ENCODE measurements around the gene IMPA2. TPM values are rescaled to one million over a fixed set of nuclear protein-coding genes. Genes with fewer than 3 reads are reported as not detected.

IMPA2 gene
- total RNA-seq, 2 experiments from 2014 or later: 17.7 to 20.8 TPM

GRCh38 chr18:11948852-11949523 is 32.3 kb upstream of the IMPA2 start:
- H3K36me3 Mint-ChIP-seq (ENCODE audit: low read depth): no peaks in the 10 kb centered on the region
- POLR2A ChIA-PET: interaction anchor here (1.6 to 3.6 kb wide), 2 partner anchors 33 to 40 kb away, joined by 4 to 15 read pairs; partner anchors contain the start of genes IMPA2 and MPPE1
- TF ChIP-seq CTCF (IDR thresholded peaks at IDR 0.05): no peak
- CTCF ChIA-PET: interaction anchor here (1.0 to 5.4 kb wide), 6 partner anchors 9 to 90 kb away, joined by 3 to 56 read pairs (median 6); partner anchors contain the start of gene MPPE1
- DNase-seq: no peak
- no peaks in the 10 kb centered on the region for H3K9me3 Mint-ChIP-seq
- peaks cover 5% of the 10 kb centered on the region for H3K4me1 Mint-ChIP-seq (ENCODE audit: low read depth)
- no peak overlapping the region for H3K27ac Mint-ChIP-seq
- H3K27me3 Mint-ChIP-seq: no peaks in the 10 kb centered on the region
- H3K4me3 Mint-ChIP-seq: no peak overlapping the region
- no peak for ATAC-seq
- intact Hi-C loops (cut with micrococcal nuclease): loop anchor here (5.0 kb wide), 1 partner anchor 33 kb away; the partner anchor contains the start of gene IMPA2

- intact Hi-C loops (cut with micrococcal nuclease): no loop called here
- CTCF ChIA-PET: interaction anchor here (1.6 to 3.0 kb wide), 3 partner anchors 13 to 88 kb away, joined by 3 to 16 read pairs (median 11); no protein-coding TSS in a partner anchor
- Mint-ChIP-seq H3K4me1 (ENCODE audit: low read depth) (peaks cover 7% of the 10 kb centered on the region), H3K4me3 (no peak overlapping the region), H3K36me3 (ENCODE audit: low read depth) (no peaks in the 10 kb centered on the region), H3K27me3 (no peaks in the 10 kb centered on the region), H3K27ac (no peak overlapping the region), H3K9me3 (no peaks in the 10 kb centered on the region)
- no peak for TF ChIP-seq CTCF (IDR thresholded peaks at IDR 0.05)
- POLR2A ChIA-PET: no interaction called here
- ATAC-seq: no peak
- no peak for DNase-seq
These were observed 30.5 kb upstream of the IMPA2 start for GRCh38 chr18:11950824-11951223.

GRCh38 chr18:11951390-11951851 is 29.9 kb upstream of the IMPA2 start:
- ATAC-seq (no peak), DNase-seq (no peak)
- H3K4me1 Mint-ChIP-seq (ENCODE audit: low read depth): peaks cover 7% of the 10 kb centered on the region
- H3K27ac Mint-ChIP-seq: no peak overlapping the region
- H3K4me3 Mint-ChIP-seq: no peak overlapping the region
- ChIA-PET POLR2A (interaction anchor here (0.6 kb wide), 1 partner anchor 27 kb away, joined by 3 read pairs; no protein-coding TSS in a partner anchor), CTCF (interaction anchor here (3.0 kb wide), 1 partner anchor 14 kb away, joined by 16 read pairs; no protein-coding TSS in a partner anchor)
- intact Hi-C loops (cut with micrococcal nuclease): no loop called here
- no peak for TF ChIP-seq CTCF (IDR thresholded peaks at IDR 0.05)
- no peaks in the 10 kb centered on the region for H3K27me3 Mint-ChIP-seq
- no peaks in the 10 kb centered on the region for H3K9me3 Mint-ChIP-seq
- no peaks in the 10 kb centered on the region for H3K36me3 Mint-ChIP-seq (ENCODE audit: low read depth)

- peaks cover 4% of the 10 kb centered on the region for H3K36me3 Mint-ChIP-seq (ENCODE audit: low read depth)
- POLR2A ChIA-PET: no interaction called here
- peaks cover 3% of the 10 kb centered on the region for H3K4me1 Mint-ChIP-seq (ENCODE audit: low read depth)
- peaks cover 14% of the 10 kb centered on the region for H3K9me3 Mint-ChIP-seq
- H3K27ac Mint-ChIP-seq: no peak overlapping the region
- ATAC-seq: no peak
- DNase-seq: no peak
- no peaks in the 10 kb centered on the region for H3K27me3 Mint-ChIP-seq
- intact Hi-C loops (cut with micrococcal nuclease): no loop called here
- CTCF ChIA-PET: interaction anchor here (3.0 kb wide), 1 partner anchor 15 kb away, joined by 16 read pairs; no protein-coding TSS in a partner anchor
- TF ChIP-seq CTCF (IDR thresholded peaks at IDR 0.05): no peak
- no peak overlapping the region for H3K4me3 Mint-ChIP-seq
These were observed 28.2 kb upstream of the IMPA2 start for GRCh38 chr18:11953113-11953512.

All from activated CD8-positive, alpha-beta T cell treated with anti-CD3 and anti-CD28 coated beads for 36 hours (primary cell).